NCI-H69 (cell line): ENCODE results near the gene CCT2.
"Not testable (repeated sequence)": the region's sequence is repeated elsewhere in the genome, so short reads cannot be mapped to it uniquely, and the experiment has no call there.

Experiments used
- DNase-seq: peaks from one replicate; lab custom pipeline; 2025; lab: John Stamatoyannopoulos, UW

Gene CCT2

GRCh38 chr12:69588527-69588926 lies 3.3 kb downstream of the CCT2 start:
- no peak for DNase-seq

DNA sequence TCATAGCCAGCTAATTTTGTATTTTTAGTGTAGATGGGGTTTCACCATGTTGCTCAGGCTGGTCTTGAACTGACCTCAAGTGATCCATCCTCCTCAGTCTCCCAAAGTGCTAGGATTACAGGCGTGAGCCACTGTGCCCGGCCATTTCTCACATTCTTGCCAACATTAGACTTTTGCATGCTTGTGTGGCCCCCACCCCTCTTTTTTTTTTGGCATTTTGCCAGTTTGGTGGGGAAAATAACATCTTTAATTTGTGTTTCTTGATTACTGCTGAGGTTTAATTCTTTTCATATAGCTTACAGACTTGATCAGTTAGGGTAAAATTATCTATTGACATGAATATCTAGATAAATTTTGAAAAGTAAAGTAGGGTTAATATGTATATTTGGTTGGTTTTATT lies 3.8 kb downstream of the CCT2 start:
- no peak for DNase-seq

DNA sequence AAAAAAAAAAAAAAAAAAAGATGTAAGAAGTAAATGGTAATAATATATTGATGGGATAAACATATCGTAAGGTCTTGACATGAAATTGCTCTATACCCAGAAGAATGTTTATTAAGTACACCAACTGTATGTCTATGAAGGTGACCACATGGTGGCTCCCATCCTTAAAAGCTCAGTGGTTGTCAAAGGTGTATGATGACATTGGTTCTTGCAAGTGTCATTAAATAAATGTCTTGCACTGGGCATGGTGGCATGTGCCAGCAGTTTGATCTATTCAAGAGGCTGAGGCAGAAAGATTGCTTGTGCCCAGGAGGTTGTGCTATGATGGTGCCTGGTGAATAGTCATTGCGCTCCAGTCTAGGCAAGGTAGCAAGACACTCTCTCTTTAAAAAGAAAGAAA lies 10.4 kb downstream of the CCT2 start:
- no peak for DNase-seq

DNA sequence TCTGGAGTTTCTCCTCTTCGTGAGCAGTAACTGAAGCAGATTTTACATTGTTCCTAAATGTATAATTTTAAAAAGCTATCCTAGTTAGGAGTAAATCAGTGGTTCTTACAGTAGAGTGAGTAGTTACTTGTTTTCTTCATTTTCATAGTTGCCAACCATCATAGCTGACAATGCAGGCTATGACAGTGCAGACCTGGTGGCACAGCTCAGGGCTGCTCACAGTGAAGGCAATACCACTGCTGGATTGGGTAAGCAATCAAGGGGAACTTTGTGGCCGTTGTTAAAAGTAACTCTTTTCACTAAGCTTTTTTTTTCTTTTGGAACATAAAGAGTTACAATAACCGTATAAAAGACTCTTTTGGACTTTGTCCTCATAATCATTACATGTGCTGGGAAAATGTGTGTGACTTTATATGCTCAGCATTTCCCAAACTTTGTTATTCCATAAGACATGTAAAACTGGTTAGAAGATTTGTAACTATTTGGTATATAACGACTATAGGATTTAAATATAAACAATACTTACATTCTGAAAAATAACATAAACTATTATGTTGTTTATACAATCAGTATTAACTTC lies 13.0 kb downstream of the CCT2 start:
- DNase-seq, result no peak

DNA sequence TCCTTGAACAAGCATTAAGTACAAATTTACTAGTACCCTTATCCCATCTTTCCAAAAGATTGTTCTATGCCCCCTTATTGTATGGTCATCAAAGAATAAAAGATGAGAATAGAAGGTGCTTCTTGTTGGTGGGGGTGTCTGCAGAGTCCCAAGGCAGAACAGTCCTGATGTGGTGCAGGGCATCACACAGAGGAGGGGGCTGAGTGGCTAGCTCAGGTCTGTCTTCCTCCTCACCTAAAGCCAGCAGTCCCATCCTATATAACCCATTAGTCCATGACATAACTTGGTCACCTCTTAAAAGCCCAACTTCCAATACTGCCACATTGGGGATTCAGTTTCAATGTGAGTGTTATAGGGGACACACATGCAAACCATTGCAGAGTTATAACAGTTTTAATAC lies 15.5 kb downstream of the CCT2 start:
- DNase-seq, result no peak

- DNase-seq, result no peak
These were observed 16.9 kb downstream of the CCT2 start for GRCh38 chr12:69601962-69602685.

- no peak for DNase-seq
These were observed 17.7 kb downstream of the CCT2 start for GRCh38 chr12:69602954-69603353.

DNA sequence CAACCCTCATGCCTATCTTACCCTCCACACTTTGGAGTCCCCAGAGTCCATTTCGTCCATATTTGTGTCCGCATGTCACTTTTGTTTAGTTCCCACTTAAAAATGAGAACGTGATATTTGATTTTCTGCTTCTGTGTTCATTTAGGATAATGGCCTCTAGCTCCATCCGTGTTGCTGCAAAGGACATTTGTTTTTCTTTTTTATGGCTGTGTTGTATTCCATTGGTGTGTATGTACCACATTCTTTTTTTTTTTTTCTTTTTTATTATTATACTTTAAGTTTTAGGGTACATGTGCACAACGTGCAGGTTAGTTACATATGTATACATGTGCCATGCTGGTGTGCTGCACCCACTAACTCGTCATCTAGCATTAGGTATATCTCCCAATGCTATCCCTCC lies 18.3 kb downstream of the CCT2 start:
- DNase-seq, result not testable (repeated sequence)

GRCh38 chr12:69604275-69604674 lies 19.0 kb downstream of the CCT2 start:
- not testable (repeated sequence) for DNase-seq

DNA sequence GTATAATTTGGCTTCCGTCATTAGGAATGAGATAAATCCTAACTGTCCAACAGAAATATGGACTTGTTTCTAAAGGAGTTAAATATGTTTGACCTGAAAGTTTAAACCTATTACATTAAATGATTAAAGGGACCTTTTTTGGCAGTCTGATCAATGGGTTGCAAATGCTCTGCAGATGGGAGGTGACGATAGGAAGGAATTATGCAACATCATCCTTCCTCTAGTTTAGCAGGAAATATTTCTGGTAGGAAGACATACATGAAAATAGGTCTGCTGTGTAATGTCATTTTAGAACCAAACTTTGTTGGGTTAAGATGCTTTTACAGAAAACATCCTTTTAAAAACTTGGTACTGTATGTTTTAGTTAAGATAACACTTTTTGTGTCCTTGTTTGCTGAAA lies 22.9 kb downstream of the CCT2 start:
- DNase-seq, result no peak

GRCh38 chr12:69610126-69610525 lies 24.9 kb downstream of the CCT2 start:
- DNase-seq, result no peak

DNA sequence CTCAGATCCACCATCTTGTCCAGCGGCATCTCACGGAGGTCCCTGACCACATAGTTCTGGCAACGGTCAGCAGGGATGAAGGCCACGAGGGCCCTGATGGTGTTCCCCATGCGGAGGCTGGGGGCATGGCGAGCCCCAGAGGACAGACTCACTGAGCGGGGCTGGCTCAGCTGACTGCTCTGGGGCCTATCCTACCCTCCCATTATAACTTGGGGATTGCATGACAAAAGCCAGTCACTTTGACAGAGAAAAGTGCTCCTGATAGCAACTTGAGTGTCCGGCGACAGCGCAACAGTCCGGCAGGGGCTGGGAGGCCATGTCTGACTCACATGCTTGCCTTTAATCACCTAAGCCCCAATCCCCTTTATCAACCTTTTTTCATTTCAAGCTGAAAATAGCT lies 25.5 kb downstream of the CCT2 start, which contains the start of gene LRRC10:
Gene LRRC10, minus strand, starts transcription at position 179 of the 400 bp plus-strand sequence. Its CDS starts 69 bp downstream, at position 110.
- DNase-seq, result no peak

GRCh38 chr12:69613351-69613750 lies 28.1 kb downstream of the CCT2 start:
- no peak for DNase-seq

- DNase-seq, result no peak
These were observed 30.8 kb downstream of the CCT2 start for GRCh38 chr12:69616025-69616424.

DNA sequence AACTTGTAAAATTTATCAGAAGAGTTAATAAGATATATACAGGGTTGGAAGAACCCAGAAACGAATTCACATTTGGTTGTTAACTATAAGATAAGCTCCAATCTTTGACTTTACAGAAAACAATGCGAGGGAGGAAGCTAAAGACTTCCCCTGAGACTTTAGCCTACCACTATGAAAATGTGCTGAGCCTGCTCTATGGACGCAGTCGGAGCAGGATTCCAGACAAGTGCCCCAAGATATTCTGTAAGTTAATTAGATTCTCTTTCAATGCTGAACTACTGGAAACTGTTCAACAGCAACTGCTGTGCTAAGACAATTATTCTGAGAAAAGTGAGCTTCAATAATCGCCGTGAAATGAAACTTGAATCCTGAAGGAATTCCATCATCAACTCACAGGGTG lies 33.8 kb downstream of the CCT2 start:
- no peak for DNase-seq

- no peak for DNase-seq
These were observed 34.8 kb downstream of the CCT2 start for GRCh38 chr12:69620077-69620476.

- DNase-seq, result no peak
These were observed 35.7 kb downstream of the CCT2 start for GRCh38 chr12:69620921-69621320.

DNA sequence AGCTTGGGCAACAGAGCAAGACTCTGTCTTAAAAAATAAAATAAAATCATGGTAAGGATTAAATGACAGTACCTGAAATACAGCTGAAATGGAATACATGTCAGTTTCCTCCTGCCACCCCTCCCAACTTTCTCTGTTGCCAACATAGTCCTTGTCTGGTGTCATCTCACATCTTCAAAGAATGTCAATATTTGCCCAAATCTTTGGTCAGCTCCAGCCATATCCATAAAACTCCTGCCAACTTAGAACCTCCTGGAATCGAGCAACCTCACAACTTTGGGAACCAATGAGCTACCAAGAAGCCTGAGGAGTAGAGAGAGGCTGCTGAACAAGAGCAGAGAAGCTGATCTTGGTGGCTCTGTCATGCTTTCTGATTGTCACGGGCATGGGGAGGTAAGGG lies 36.3 kb downstream of the CCT2 start:
- DNase-seq, result no peak

DNA sequence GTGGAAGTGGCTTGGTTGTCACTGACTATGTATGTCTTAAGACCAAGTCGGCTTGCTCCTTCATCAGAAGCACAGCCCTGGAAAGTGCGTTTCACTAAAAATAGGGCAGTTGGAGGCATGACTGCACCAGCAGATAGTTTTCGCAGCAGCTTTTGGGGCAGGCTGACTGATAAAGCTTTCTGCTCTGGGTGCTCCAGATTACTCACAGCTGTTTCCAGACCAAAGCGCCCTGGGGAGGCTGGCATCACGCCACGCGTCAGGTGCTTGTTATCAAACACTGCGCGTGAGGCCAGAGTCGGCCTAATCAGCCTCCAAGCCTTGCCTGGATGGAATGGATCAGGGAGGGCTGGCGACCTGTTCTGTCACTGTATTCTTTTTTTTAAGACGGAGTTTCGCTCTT lies 38.7 kb downstream of the CCT2 start:
- peak; percentile 81 for DNase-seq

- DNase-seq, result no peak
These were observed 42.2 kb downstream of the CCT2 start for GRCh38 chr12:69627501-69627900.

DNA sequence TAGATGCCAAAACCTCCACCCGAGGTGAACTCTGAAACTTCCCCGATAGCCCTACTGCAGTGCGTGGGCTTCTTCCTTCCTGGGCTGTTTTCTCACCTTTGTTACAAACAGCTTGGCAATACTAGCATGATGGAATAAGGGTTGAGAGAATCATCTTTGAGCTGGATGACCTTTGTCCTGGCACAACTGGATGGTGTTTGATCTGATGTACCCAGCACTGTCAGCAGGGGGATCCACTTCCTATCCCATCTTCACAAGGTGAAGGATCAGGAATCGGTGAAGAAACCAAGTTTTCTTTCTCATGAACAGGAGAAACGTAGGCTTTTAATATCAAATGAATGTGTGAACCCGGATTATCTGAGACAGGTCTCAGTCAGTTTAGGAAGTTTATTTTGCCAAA lies 44.9 kb downstream of the CCT2 start:
- DNase-seq, result peak; percentile 1

GRCh38 chr12:69633061-69633460 lies 47.8 kb downstream of the CCT2 start:
- peak; percentile 5 for DNase-seq

- peak; percentile 49 for DNase-seq
These were observed 54.2 kb downstream of the CCT2 start for GRCh38 chr12:69639400-69640016.
